Mucosa of descending colon (tissue), 3 donors: ENCODE data around the gene IL17RC. TPM values are rescaled to one million over a fixed set of nuclear protein-coding genes. Genes with fewer than 3 reads are reported as not detected.

Source experiments
- ATAC-seq: fragments of 200-7000 bp; cut with Tn5 transposase; one replicate; pipeline ENCODE4 v1.9.1; 2020; ENCODE audit warnings: mild to moderate bottlenecking, moderate library complexity
- DNase-seq, 3 donors: peaks; one replicate each; pipeline ENCODE4 v3.0.0-alpha.2; 2020
- H3K36me3 ChIP-seq: fragments of 200-600 bp; one replicate; pipeline ENCODE4 v1.8.0; 2021; ENCODE audit warnings: low read depth, mild to moderate bottlenecking
- H3K4me1 ChIP-seq: fragments of 200-600 bp; one replicate; pipeline ENCODE4 v1.8.0; 2021; ENCODE audit warnings: low read depth, mild to moderate bottlenecking
- H3K4me3 ChIP-seq: fragments of 200-600 bp; one replicate; pipeline ENCODE4 v1.8.0; 2021; ENCODE audit warnings: mild to moderate bottlenecking
- H3K9me3 ChIP-seq: fragments of 200-600 bp; one replicate; pipeline ENCODE4 v1.8.0; 2021; ENCODE audit warnings: mild to moderate bottlenecking
- CTCF ChIP-seq: fragments of 200-600 bp; IDR thresholded peaks from one replicate; pipeline ENCODE4 v1.8.0; 2022; ENCODE audit warnings: antibody characterized with exemption, mild to moderate bottlenecking
- intact Hi-C, 2 donors: fragments of 100-400 bp; cut with DNase I in 1 of 2; cut with micrococcal nuclease in 1 of 2; formaldehyde crosslinking; loops; one replicate each; pipeline versions ENCODE4 v1.11.0 to v1.11.1; 2022; cut with DNase I, micrococcal nuclease
- total RNA-seq, 3 donors: library from RNA; stranded (reverse); fragmentation: NEBNext Ultra II Directional in 2 of 3; extraction: Animal tissue kit (Norgen Biotek cat#: 25700) in 2 of 3; gene quantifications; one replicate each; pipeline versions ENCODE4 v1.2.1 to v1.2.4, GENCODE V29; 2021 to 2023
- donor health status: DM: no; HTN: no; CAD: no; lungs with moderate emphysema.
- donor health status: DM: no; HTN: no; CAD: no.
- donor health status: DM: no; HTN: yes; CAD: no.

The IL17RC gene
- total RNA-seq, 3 donors from 2014 or later = 36.1 to 45.6 (median 44.0) TPM

- TF ChIP-seq CTCF = no peak
Measured at GRCh38 chr3:9951598-9951961, 34.7 kb downstream of the IL17RC start.

GRCh38 chr3:9951962-9952805 lies 35.3 kb downstream of the IL17RC start, which contains the start of gene PRRT3:
TSS of gene PRRT3 (minus strand) at chr3:9952408. CDS start at chr3:9950115, 2,293 bp downstream.
- Histone ChIP-seq H3K4me3 (no peak within 1 kb of the TSS), H3K9me3 (no peaks in the 10 kb centered on the region), H3K4me1 (peaks cover 10% of the 10 kb centered on the region), H3K36me3 (no peaks in the 10 kb centered on the region)
- peak; percentile 35 to 69 (median 47) for DNase-seq
- intact Hi-C loops = no loop called here
- peak; percentile 73 for ATAC-seq
- no peak for TF ChIP-seq CTCF

More at GRCh38 chr3:9951598-9951961, 34.7 kb downstream of the IL17RC start:
- DNase-seq (no peak), ATAC-seq (no peak)
- H3K36me3 ChIP-seq = no peaks in the 10 kb centered on the region
- peaks cover 10% of the 10 kb centered on the region for H3K4me1 ChIP-seq
- intact Hi-C loops = no loop called here
- H3K4me3 ChIP-seq = no peak overlapping the region
- H3K9me3 ChIP-seq = no peaks in the 10 kb centered on the region

- ATAC-seq (no peak), DNase-seq (no peak)
- no peak for TF ChIP-seq CTCF
- Histone ChIP-seq H3K36me3 (no peaks in the 10 kb centered on the region), H3K4me1 (peaks cover 10% of the 10 kb centered on the region), H3K9me3 (no peaks in the 10 kb centered on the region), H3K4me3 (no peak overlapping the region)
- intact Hi-C loops = no loop called here
Measured at GRCh38 chr3:9955067-9955502, 38.2 kb downstream of the IL17RC start.

GRCh38 chr3:9955611-9956352 lies 38.9 kb downstream of the IL17RC start:
- Histone ChIP-seq H3K4me3 (no peak overlapping the region), H3K36me3 (no peaks in the 10 kb centered on the region), H3K4me1 (peaks cover 10% of the 10 kb centered on the region), H3K9me3 (no peaks in the 10 kb centered on the region)
- DNase-seq = no peak
- intact Hi-C loops = no loop called here
- no peak for ATAC-seq
- no peak for TF ChIP-seq CTCF

- peaks cover 2% of the 10 kb centered on the region for H3K4me1 ChIP-seq
- ATAC-seq (no peak), DNase-seq (no peak)
- H3K36me3 ChIP-seq = no peaks in the 10 kb centered on the region
- no peaks in the 10 kb centered on the region for H3K9me3 ChIP-seq
- TF ChIP-seq CTCF = no peak
- no peak overlapping the region for H3K4me3 ChIP-seq
- intact Hi-C loops = no loop called here
Measured at GRCh38 chr3:9957214-9957613, 40.3 kb downstream of the IL17RC start.
